PC-9 (cell line): ENCODE data around the gene PSMD14.

ENCODE experiments used
- CTCF ChIP-seq: fragments of 200-600 bp; sonication (generic); conservative IDR thresholded peaks from 2 replicates; pipeline ENCODE4 v1.6.1; 2017; ENCODE audit warnings: mixed run types, antibody characterized with exemption, mild to moderate bottlenecking, moderate library complexity
- EZH2 ChIP-seq: fragments of 200-600 bp; sonication (generic); IDR thresholded peaks from 2 replicates; pipeline ENCODE4 v1.8.0; 2017; ENCODE audit warnings: antibody characterized with exemption, low read depth

DNA sequence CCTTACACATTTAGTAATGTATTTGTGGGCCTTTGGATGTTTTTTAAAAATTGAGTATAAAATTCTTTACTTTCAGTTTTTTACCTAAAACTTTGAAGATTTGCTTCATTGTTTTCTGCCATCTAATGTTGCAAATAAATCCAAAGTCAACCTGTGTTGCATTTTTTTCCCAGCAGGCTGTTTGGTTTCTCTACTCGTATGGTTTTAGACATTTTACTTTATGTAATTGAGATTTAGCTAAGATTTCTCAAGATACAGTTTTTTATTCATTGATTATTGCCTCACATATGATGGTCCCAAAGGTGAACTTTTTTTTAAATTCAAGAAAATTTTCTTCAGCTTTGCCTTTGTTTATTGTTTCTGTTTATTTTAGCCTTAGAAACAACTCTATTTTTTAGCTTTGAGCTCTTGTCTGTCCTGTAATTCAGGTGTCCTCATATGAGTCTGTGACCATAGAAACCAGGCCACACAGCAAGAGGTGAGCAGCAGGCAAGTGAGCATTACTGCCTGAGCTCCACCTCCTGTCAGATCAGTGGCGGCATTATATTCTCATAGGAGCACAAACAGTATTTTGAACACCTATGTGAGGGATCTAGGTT, 54.4 kb downstream of the PSMD14 start:
- TF ChIP-seq CTCF (no peak), EZH2 (no peak)
